CD4-positive, alpha-beta T cell treated with Interleukin-4 for 4 hours (primary cell): ENCODE measurements around the gene KLF17.
"Not testable (repeated sequence)": the region's sequence is repeated elsewhere in the genome, so short reads cannot be mapped to it uniquely, and the experiment has no call there.

Experiments used
- DNase-seq: peaks from one replicate; pipeline ENCODE4 v3.0.0-alpha.2; 2020

KLF17 gene

GRCh38 chr1:44110916-44111315 lies 7.7 kb upstream of the KLF17 start:
- DNase-seq, result no peak

GRCh38 chr1:44111861-44112260 lies 6.8 kb upstream of the KLF17 start:
- DNase-seq, result no peak

DNA sequence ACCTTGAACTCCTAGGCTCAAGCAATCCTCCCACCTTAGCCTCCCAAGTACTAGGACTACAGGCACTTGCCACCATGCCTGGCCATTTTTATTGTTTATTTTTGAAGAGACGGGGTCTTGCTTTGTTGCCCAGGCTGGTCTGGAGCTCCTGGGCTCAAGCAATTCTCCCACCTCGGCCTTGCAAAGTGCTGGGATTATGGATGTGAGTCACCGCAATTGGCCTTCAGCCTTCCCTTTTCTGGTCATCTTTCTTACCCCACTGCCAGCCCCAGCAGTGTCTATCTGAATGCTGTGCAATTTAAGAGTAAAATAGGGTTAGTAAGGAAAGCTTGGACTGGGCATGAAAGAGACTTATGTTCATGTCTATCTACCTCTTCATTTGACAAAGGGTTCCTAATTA lies 6.1 kb upstream of the KLF17 start:
- DNase-seq, result no peak

DNA sequence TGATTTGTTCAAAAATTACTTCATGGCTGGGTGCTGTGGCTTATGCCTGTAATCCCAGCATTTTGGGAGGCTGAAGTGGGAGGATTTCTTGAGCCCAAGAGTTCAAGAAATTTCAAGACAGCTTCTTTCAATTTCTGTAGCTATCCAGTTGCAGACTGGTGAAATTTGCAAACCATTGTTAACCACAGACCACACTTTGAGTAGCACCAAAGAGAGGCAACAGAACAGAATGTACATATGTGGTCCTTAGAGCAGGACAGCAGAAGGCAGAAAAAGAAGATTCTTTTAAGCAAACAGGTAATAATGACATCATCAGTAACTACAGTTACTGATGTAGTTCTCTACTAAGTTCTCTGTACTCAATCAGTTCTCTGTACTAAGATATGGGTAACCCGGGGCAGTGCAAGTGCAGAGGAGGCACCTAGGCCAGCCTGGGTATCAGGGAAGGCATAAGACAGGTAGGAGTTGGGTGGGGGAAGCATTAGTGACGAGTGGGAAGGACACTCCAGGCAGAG lies 5.5 kb upstream of the KLF17 start:
- no peak for DNase-seq

DNA sequence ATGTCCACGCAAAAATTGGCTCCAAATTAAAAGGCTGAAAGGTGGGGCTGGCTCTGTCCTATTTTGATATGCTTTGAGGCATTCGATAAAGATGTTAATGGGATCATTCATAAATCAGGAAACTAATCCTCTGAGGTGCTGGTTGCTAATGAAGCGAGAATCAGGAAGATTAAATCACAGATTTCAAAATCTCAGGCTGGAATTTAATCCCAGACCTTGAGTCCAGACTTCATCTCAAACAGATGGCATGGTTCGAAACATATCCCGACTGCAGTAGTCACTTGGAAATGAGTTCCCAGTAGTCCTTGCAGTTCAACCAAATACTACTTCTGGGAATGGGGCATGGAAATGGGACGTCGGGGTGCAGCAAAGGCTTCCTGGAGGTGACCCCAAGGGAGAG lies 4.5 kb upstream of the KLF17 start:
- DNase-seq, result no peak

GRCh38 chr1:44117272-44117671 lies 1.3 kb upstream of the KLF17 start:
- not testable (repeated sequence) for DNase-seq

GRCh38 chr1:44119525-44119924 lies 904 bp downstream of the KLF17 start:
- DNase-seq, result no peak

- DNase-seq, result no peak
These were observed 1.9 kb downstream of the KLF17 start for GRCh38 chr1:44120398-44120949.

GRCh38 chr1:44129616-44130500 lies 11.2 kb downstream of the KLF17 start:
- DNase-seq, result no peak

- no peak for DNase-seq
These were observed 12.8 kb downstream of the KLF17 start for GRCh38 chr1:44131411-44131810.

DNA sequence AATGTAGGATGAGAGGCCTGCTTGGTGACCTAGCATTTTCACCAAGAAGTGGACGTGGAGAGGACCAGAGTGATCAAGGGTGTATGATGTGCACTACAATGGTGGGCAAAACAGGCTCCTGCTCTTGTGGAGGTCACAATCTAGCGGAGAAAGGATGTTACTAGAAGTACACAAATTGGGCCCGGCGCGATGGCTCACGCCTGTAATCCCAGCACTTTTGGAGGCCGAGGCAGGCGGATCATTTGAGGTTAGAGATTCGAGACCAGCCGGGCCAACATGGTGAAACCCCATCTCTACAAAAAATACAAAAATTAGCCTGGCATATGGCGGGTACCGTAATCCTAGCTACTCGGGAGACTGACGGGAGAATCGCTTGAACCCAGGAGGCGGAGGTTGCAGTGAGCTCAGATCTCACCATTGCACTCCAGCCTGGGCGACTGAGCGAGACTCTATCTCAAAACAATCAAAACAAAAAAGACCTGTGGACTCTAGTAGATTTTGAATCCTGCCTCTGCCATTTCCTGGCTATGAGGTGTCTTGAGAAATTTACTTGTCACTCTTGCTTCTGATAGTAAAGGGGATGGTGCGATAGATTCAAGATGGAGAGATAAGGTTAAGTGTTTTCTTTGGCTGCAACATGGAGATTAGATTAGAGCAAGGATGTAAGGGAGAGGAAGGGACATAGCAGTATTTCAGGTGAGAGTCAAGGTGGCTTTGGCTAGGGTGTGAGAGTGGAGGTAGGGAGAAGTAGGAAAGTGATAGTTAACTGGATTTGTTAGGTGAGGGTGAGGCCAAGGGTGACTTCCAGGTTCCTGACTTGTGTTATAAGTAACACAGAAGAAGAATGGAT lies 15.7 kb downstream of the KLF17 start:
- no peak for DNase-seq

GRCh38 chr1:44135886-44136285 lies 17.3 kb downstream of the KLF17 start:
- DNase-seq, result no peak

DNA sequence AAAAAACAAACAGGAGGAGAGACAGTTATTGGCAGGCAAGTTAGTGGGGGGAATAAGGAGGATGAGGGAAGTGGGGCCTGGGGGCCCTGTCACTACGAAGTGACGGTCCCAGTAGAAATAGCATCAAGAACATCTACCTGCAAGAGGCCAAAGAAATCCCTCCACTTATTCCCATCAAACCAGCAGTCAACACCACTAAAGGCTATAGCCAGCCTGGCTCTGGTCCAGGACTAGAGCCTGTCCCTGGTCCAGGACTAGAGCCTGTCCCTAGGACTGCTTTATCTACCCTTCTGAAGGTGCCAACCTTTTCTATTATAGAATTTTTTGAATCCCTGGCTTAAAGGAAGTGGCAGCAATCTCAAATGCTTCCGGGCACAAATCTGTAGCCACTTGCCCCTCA lies 19.6 kb downstream of the KLF17 start:
- DNase-seq, result no peak

GRCh38 chr1:44139565-44139964 lies 20.9 kb downstream of the KLF17 start:
- not testable (repeated sequence) for DNase-seq

- DNase-seq, result no peak
These were observed 22.9 kb downstream of the KLF17 start, which contains the start of gene KLF18 for GRCh38 chr1:44141531-44141930. KLF18 (minus strand) TSS chr1:44141631; CDS start chr1:44141631, 0 bp downstream.

- no peak for DNase-seq
These were observed 26.5 kb downstream of the KLF17 start for GRCh38 chr1:44144962-44145756.

DNA sequence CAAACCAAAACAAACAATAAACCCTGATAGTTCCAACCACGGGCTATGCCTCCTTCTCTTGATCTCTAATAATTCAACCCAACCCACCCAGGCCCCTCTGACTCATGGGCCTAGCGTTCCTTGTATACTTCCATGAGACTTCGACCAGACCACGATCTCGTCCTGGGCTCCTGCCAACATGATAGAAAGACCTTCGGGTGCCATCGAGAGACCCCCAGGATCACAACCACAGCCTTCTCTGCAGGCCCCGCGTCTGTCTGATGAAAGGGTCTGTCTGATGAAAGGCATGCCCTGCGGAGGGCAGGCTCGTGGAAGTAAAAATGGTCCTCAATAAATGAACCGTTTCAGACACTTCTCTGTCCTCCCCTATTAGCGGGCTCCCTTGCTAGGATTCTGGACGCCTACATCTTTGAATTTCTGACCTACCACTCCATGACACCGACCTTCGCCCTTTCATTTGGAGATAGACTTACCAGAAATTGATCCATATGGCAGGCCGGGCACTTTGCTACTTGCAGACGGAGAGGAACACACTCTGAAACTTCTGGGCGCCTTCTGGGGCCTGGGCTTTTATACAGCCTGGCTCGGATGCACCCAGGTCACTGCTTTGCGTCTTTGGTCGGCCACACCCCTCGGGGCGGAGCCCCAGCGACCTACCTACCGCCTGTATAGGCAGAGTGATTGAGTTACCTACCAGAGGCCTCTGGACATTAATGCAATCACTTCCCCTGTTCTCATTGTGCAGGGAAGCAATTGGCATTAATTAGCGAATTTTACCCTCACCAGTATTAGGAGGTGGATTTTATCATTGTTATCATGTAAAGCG lies 28.1 kb downstream of the KLF17 start:
- no peak for DNase-seq

- DNase-seq, result no peak
These were observed 29.0 kb downstream of the KLF17 start for GRCh38 chr1:44147582-44147981.

GRCh38 chr1:44151332-44151731 lies 32.7 kb downstream of the KLF17 start:
- DNase-seq, result no peak

DNA sequence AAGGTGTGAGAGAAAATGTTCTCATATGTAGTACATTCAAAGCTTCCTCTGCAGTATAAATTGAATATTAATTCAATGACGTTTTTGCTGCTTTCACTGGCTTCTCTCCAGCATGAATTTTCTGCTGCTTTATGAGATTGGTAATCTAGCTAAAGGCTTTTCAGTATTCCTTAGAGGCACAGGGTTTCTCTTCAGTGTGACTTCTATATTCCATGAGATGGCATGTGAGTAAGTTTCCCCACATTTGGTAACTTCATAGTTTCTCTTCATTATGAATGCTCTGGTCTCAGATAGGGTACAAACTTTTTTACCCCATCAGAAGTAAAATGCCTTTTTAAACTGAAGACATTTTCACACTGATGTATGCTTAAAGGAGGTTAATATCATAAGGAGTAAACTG lies 33.2 kb downstream of the KLF17 start:
- no peak for DNase-seq

DNA sequence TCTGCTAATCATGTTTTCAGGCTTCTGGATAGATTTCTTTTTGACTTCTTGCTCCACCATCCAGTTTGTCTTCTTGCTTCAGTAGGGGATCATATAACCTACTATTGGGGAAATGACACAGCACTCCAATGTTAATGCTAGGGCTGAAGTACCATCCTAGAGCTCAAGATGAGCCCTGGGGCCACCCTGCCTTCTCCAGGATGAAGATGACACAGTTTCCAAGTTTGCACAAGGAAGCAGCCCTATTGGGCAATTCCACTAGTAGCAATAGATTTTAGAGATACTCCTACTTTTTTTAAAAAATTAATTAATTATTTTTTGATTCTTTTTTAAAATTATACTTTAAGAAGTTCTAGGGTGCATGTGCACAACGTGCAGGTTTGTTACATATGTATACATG lies 34.1 kb downstream of the KLF17 start:
- no peak for DNase-seq

DNA sequence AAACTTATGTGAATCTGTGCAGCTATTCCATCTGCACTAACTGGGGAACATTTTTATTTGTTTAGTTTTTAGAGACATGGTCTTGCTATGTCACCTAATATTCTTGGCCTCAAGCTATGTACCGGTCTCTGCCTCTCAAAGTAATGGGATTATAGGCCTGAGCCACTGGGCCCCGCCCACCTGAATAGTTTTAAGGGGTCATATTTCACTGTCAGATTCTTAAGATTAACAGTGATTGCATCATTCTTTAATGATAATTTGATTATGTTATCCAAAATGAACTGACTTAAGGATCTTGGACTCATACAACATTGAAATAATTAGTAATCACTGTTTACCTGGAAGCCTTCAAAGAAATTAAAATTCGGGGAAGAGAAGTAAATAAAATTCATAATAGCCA lies 35.4 kb downstream of the KLF17 start:
- no peak for DNase-seq
